Stimulated activated CD4-positive, alpha-beta T cell treated with anti-CD3 and anti-CD28 coated beads, Interleukin-4, amount 100 ng/mL, for 48 hours (primary cell): ENCODE results near the gene MRTO4.
A peak's percentile ranks its signal among the peaks of the same experiment; 100 is the strongest.
"Not testable (repeated sequence)": the region's sequence is repeated elsewhere in the genome, so short reads cannot be mapped to it uniquely, and the experiment has no call there.

Experiments used
- DNase-seq, 2 donors: peaks; one replicate each; pipeline ENCODE4 v3.0.0-alpha.2; 2020; ENCODE audit warnings: low read depth in 2 of 2

The MRTO4 gene

GRCh38 chr1:19269427-19270342 is 18.1 kb downstream of the MRTO4 start:
- not testable (repeated sequence) for DNase-seq

- not testable (repeated sequence) for DNase-seq
These were observed 18.7 kb downstream of the MRTO4 start for GRCh38 chr1:19270343-19270730.

GRCh38 chr1:19272064-19272463 is 20.5 kb downstream of the MRTO4 start:
- no peak for DNase-seq

- no peak for DNase-seq
These were observed 21.7 kb downstream of the MRTO4 start for GRCh38 chr1:19273106-19273843.

- DNase-seq: not testable (repeated sequence)
These were observed 22.4 kb downstream of the MRTO4 start for GRCh38 chr1:19273844-19274531.

- no peak for DNase-seq
These were observed 23.0 kb downstream of the MRTO4 start for GRCh38 chr1:19274636-19275035.

- DNase-seq: no peak
These were observed 32.3 kb downstream of the MRTO4 start for GRCh38 chr1:19283891-19284290.

- DNase-seq: no peak
These were observed 33.3 kb downstream of the MRTO4 start for GRCh38 chr1:19284881-19285280.

GRCh38 chr1:19285366-19285765 is 33.8 kb downstream of the MRTO4 start:
- DNase-seq: not testable (repeated sequence)

- DNase-seq: not testable (repeated sequence)
These were observed 34.2 kb downstream of the MRTO4 start for GRCh38 chr1:19285807-19286206.

- DNase-seq: no peak
These were observed 36.0 kb downstream of the MRTO4 start for GRCh38 chr1:19287436-19288185.

- peak; percentile 50 to 55 for DNase-seq
These were observed 37.0 kb downstream of the MRTO4 start, which contains the start of gene AKR7A3 for GRCh38 chr1:19288324-19289241. Gene AKR7A3 (minus strand): TSS chr1:19288770. CDS start chr1:19288709, 61 bp downstream.

GRCh38 chr1:19289244-19289643 is 37.6 kb downstream of the MRTO4 start:
- DNase-seq: no peak

GRCh38 chr1:19294638-19295037 is 43.0 kb downstream of the MRTO4 start:
- DNase-seq: no peak

GRCh38 chr1:19300211-19300610 is 48.6 kb downstream of the MRTO4 start:
- DNase-seq: no peak

- not testable (repeated sequence) for DNase-seq
These were observed 52.5 kb downstream of the MRTO4 start for GRCh38 chr1:19304081-19304480.

GRCh38 chr1:19305880-19306279 is 54.3 kb downstream of the MRTO4 start:
- DNase-seq: no peak

GRCh38 chr1:19306941-19307340 is 55.3 kb downstream of the MRTO4 start:
- DNase-seq: no peak

- no peak for DNase-seq
These were observed 56.3 kb downstream of the MRTO4 start for GRCh38 chr1:19307794-19308508.

GRCh38 chr1:19308509-19308907 is 56.9 kb downstream of the MRTO4 start:
- DNase-seq: no peak
